22Rv1 (cell line): Measurements from ENCODE around the gene C6orf15.
"Not testable (repeated sequence)": the region's sequence is repeated elsewhere in the genome, so short reads cannot be mapped to it uniquely, and the experiment has no call there.

Source experiments
- H3K27ac ChIP-seq: fragments of 450-650 bp; 2 replicates; pipeline ENCODE4 v1.5.1; 2017
- ZFX ChIP-seq: fragments of 450-650 bp; IDR thresholded peaks from 2 replicates; pipeline ENCODE4 v1.6.1; 2017; ENCODE audit warnings: antibody characterized with exemption, borderline replicate concordance
- TF ChIP-seq, protein P1 (sequence below): fragments of 450-650 bp; IDR thresholded peaks from 2 replicates; pipeline ENCODE4 v1.5.1; 2017; ENCODE audit warnings: mild to moderate bottlenecking

The C6orf15 gene

DNA sequence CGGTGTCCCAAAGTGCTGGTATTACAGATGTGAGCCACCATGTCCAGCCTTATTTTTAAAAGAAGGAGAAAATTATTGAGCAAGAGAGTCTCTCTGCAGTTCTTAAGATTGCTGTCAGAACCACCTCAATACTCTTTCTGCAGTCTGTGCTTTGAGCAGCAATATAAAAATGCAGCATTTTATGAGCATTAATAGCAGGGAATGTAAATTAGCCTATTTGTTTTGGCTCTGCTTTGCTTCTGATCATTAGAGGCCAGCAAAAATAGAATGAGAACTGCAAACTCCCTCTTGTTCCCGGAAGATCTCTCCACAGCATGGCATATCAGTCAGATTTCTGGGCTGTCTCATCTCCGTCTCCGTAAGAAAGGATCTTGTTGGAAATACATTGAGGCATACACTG is 35.8 kb downstream of the C6orf15 start:
- TF ChIP-seq, protein P1, sequence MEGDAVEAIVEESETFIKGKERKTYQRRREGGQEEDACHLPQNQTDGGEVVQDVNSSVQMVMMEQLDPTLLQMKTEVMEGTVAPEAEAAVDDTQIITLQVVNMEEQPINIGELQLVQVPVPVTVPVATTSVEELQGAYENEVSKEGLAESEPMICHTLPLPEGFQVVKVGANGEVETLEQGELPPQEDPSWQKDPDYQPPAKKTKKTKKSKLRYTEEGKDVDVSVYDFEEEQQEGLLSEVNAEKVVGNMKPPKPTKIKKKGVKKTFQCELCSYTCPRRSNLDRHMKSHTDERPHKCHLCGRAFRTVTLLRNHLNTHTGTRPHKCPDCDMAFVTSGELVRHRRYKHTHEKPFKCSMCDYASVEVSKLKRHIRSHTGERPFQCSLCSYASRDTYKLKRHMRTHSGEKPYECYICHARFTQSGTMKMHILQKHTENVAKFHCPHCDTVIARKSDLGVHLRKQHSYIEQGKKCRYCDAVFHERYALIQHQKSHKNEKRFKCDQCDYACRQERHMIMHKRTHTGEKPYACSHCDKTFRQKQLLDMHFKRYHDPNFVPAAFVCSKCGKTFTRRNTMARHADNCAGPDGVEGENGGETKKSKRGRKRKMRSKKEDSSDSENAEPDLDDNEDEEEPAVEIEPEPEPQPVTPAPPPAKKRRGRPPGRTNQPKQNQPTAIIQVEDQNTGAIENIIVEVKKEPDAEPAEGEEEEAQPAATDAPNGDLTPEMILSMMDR = no peak
- TF ChIP-seq ZFX = no peak
- H3K27ac ChIP-seq = no peak overlapping the region

DNA sequence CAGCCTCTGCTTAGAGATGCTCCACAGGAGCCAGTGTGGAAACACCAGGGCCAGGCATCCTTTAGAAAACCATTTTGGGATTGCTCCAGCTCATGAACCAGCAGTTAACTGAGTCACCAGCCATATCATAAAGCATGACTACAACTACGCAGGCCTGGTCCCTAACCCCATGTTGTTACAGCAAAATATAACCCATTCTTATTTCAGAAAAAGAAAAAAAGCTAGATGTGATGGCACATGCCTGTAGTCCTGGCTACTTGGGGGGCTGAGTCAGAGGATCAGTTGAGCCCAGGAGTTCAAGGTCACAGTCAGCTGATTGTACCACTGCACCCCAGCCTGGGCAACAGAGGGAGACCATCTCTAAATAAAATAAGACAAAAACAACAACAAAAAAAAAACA is 36.8 kb downstream of the C6orf15 start:
- no peak overlapping the region for H3K27ac ChIP-seq
- TF ChIP-seq, protein P1 = no peak
- TF ChIP-seq ZFX = no peak

DNA sequence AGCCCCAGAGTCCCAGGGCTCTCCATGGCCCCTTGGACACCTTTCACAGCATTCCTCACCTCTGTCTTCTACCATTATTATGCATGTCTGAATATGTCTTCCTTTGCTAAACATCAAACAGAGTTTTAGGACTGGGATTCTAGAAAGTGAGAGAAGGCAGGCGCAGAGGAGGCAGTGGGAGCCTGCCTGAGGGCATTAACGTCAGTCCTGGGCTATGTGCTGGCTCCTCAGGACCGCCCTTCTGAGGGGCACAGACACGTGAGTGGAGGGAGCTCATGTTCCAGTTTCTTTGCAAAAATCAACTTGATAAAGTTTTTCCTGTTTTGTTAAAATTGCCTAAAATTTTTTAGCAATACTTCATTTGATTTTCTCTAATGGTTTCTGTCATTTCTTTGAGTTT is 38.0 kb downstream of the C6orf15 start:
- TF ChIP-seq ZFX = no peak
- TF ChIP-seq, protein P1 = no peak
- H3K27ac ChIP-seq = no peak overlapping the region

DNA sequence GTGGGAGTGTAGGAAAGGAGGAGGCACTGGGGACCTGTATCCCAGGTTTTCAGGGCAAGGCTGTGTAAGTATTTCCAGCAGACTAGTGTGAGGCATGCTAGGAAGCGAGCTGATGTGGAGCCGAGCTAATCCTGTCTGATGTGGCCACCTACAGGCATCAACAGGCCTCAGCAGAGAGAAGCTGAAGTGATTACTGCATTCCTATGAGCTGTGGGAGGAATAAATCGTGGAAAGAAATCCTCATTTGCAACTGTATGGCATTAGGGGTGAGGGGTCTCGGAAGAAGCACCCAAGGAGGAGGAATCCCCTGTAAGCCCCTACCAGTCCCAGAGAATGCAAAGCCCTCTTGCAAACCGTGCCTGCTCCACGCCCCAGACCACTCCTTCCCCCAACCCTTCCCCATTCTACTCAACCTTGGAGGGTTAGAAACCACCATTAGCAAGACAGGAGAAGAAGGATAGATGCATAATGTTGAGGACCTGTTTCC is 41.6 kb downstream of the C6orf15 start:
- TF ChIP-seq, protein P1 = peak; percentile 41
- TF ChIP-seq ZFX = no peak
- no peak overlapping the region for H3K27ac ChIP-seq

DNA sequence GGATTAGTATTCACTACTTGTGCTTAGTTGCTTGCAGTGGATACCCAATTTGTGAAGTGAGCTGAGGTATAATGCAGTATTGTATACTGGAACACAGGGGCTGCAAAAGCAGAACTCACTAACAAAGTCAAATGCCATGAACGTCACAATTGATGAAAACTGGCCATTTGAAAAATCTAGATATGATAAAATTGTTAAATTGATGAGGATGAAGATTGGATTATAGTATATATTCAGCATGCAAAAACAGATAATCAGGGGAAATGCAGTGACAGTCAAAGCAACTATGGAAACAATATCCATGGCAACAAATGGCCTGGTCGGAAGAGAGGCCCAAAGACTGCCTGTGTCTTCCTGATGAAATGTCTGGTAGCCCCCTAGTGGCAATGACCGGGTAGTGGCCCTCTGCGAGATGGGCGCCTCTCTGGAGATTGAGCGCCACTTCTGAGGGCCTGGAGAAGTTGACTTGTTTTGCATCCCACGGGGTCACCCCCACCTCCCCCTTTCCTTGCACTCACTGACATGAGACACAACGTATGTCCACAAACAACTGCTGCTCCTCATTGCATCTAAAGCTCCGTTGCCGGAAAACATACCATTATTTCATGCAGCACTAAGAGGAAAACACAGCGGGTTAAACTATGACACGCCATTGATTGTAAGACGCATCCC is 43.6 kb downstream of the C6orf15 start:
- no peak overlapping the region for H3K27ac ChIP-seq
- TF ChIP-seq, protein P1 = peak; percentile 87
- TF ChIP-seq ZFX = no peak

DNA sequence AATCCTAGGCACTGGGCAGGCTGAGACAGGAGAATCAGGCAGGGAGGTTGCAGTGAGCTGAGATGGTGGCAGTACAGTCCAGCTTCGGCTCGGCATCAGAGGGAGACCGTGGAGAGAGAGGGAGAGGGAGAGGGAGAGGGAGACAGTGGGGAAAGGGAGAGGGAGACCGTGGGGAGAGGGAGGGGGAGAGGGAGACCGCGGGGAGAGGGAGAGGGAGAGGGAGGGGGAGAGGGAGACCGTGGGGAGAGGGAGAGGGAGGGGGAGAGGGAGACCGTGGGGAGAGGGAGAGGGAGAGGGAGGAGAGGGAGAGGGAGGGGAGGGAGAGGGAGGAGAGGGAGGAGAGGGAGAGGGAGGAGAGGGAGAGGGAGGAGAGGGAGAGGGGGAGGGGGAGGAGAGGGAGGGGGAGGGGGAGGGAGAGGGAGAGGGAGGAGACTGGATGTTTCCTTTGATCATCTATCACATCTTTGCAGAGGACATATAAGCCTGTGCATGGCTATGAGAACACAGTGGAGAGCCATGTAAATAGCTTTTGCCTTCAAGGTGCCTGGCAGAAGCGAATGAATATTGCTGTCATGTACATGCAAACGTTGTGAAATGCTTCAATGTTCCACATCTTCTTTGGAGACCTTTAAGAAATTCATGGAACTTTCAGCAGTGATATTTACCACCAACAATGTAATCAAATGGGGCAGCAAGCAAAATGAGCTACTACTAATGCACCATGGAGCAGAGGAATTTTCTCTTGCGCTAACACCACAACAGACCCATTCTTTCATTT is 44.3 kb downstream of the C6orf15 start:
- H3K27ac ChIP-seq = not testable (repeated sequence)

DNA sequence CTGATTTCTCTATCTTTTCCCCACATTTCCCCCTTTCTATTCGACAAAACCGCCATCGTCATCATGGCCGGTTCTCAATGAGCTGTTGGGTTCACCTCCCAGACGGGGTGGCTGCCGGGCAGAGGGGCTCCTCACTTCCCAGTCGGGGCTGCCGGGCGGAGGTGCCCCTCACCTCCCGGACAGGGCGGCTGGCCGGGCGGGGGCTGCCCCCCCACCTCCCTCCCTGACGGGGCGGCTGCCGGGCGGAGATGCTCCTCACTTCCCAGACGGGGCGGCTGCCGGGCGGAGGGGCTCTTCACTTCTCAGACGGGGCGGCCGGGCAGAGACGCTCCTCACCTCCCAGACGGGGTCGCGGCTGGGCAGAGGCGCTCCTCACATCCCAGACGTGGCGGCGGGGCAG is 45.3 kb downstream of the C6orf15 start:
- H3K27ac ChIP-seq = not testable (repeated sequence)

DNA sequence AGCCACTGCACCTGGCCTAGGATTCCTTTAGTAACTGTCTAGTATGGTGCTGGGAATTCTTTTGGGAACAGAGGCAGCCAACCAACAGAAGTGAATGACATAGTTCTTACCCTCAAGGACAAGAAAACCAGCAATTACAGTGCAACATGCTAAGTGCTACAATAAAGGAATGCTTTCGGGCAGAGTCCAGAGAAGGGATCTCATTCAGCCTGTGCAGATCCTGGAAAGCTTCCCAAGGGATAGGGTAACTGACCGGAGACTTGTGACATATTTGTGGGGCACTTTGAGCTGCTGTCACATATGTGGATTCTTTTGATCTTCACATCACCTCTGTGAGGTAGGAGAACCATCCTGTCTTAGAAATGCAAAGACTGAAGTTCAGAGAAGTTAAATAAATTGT is 46.8 kb downstream of the C6orf15 start:
- TF ChIP-seq, protein P1 = no peak
- TF ChIP-seq ZFX = no peak
- no peak overlapping the region for H3K27ac ChIP-seq
